HG03575 (cell line): Measurements from ENCODE around the gene GAS2.

Source experiments
- ATAC-seq: cut with Tn5 transposase; IDR thresholded peaks from one replicate; pipeline ENCODE4 v1.9.1; 2021; ENCODE audit not compliant: unreplicated experiment, insufficient number of reproducible peaks, low FRiP score; ENCODE audit errors: extremely low read depth

The GAS2 gene

DNA sequence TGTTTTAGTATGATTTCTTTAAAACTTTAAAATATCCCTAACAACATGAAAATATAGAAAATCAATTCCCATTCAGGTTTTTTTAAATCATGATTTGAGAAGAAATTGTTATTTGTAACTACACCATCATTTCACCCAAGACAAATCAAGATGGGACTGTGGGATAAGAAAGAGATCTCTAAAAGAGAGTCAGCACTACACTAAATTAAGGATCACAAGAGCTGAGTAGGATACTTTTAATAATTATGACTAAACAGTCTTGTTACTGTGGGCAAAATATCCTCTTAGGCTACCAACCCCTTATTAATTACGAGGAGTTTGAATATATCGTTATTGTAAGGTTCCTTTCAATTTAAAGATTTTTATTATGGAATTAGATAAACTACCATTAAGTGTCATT lies 3.0 kb downstream of the GAS2 start:
- no peak for ATAC-seq

DNA sequence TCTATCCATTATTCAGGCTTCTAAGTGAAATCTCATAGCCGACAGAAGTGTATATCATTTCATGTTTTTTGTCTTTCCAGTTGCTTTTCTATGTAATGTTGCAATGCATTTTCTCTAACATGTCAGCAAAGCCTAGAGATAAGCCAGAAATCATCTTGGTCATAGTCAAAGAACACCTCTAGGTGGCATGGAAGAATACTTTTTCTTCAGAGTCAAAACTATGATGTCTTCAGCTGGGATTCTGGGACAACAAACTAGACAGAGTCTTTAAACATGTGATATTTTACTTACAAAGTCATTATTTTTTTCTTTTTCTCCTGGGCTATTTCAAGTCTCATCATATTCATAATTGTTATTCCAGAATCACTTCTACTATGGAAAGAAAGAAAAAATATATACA lies 4.4 kb downstream of the GAS2 start:
- no peak for ATAC-seq

- ATAC-seq = no peak
Measured at GRCh38 chr11:22671751-22672150, 5.3 kb downstream of the GAS2 start.

- ATAC-seq = no peak
Measured at GRCh38 chr11:22674470-22675439, 8.3 kb downstream of the GAS2 start.

DNA sequence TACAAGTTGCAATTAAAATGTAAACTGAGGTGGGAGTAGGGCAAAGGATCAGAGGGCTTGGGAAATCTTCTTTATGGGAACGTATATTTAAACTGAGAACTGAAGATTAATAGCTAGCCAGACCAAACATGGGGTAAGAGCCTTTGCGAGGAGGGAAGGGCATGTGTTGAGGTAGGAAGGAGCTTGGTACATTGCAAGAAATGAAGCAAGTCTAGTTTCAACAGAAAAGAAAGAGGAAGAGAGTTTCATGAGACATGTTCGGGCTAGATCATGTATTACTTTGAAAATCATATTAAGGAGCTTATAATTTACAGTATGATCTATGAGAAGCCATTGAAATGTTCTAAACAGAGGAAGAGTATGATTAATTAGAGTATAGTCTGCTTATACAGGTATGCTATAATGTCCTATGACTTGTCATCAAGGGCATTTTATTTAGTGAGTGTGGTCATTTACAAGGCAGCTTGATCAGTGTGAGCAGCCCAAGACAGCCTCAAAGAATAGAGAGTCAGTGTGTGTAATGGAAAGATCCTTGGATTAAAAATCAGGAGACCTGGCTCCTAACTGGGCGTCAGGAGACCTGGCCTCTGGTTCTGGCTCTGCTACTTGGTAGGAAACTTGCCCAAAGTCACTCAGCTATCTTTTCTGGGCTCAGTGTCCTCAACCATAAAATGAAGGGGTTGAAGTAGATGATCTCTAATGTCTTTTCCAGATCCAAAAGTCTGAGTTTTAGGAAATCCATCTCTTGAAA lies 10.9 kb downstream of the GAS2 start:
- no peak for ATAC-seq

GRCh38 chr11:22680628-22681027 lies 14.2 kb downstream of the GAS2 start:
- no peak for ATAC-seq

DNA sequence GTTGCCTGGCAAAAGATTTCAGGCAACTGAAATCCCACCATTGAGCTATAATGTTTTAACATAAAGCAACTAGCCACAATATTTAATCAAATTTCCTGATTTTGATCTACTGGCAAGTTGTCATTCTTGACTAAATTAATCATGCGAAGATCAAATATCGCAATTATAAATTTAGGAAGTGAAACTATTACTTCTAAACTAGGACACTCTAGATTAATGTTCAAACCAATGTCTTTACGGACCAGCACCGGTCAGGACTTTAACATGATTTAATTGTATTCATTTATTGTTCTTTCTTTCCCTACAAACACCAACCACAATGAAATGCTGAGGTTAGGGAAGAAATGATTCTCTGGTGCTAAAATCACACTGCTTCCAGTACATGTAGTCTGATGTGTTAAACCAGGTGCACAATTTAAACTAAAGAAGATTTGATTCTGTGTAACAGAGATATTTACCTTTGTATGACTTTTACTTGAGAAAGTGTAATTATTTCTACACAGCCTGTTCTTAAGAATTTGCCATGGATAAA lies 14.9 kb downstream of the GAS2 start:
- ATAC-seq = no peak

DNA sequence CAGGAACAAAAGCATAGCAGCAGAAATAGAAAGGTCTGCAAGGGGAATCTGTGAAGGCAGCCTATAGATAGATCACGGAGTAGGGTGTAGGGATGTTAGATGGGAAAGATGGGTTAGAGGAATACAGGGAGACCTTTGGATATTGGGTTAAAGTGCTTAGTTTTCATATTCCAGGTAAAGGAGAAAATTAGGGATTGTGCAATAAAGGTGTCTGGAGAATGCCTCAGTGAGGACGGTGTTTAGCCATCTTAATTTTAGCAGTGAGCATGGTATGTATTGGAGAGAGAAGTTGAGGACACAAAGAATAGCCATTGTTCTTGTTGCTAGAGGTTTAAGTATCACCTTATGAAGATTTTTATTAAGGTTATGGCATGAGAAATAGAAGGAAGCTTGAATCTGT lies 17.7 kb downstream of the GAS2 start:
- ATAC-seq = no peak

DNA sequence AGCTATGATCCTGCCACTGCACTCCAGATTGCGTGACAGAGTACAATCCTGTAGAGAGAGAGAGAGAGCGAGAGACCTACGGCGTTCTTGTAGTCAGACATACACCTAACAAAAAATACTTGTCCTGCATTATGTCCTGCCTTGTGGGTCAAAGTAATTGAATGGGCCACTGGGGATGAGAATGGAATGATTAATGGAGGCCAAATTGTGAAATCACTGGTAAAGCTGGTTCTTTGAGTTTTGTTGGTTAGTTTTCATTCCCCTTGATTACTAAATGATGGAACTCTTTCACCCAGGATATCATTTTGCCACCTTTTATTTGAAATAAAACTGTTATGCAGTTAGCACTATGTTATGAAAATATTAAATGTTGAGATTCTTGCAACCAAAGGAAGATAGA lies 18.7 kb downstream of the GAS2 start:
- ATAC-seq = no peak

DNA sequence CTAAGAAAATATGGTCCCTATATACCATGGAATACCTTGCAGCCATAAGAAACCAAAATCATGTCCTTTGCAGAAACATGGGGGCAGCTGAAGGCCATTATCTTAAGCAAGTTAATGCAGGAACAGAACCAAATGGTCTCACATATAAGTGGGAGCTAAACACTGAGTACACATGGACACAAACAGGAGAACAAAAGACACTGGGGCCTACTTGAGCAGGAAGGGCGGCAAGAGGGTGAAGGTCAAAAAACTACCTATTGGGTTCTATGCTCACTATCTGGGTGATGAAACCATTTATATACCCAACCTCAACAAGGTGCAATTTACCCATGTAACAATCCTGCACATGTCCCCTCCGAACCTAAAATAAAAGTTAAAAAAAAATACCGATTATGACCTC lies 22.5 kb downstream of the GAS2 start:
- no peak for ATAC-seq

DNA sequence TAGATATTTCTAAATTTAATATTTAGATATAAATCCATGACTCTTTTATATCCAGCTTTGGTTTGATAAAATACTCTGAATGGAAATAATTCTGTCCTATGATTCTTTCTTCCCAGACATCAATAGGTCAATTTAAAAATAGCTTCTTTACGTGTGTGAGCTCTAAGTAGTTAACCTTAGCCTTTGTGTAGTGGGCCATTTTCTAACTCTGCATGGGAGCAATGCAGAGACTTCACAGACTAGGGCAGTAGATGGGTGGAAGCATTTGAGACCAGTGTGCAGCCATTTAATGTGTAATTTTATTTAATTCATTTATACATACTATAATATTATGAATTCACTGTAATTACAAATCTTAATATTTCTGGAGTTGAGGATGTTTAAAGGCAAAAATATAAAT lies 23.8 kb downstream of the GAS2 start:
- no peak for ATAC-seq

DNA sequence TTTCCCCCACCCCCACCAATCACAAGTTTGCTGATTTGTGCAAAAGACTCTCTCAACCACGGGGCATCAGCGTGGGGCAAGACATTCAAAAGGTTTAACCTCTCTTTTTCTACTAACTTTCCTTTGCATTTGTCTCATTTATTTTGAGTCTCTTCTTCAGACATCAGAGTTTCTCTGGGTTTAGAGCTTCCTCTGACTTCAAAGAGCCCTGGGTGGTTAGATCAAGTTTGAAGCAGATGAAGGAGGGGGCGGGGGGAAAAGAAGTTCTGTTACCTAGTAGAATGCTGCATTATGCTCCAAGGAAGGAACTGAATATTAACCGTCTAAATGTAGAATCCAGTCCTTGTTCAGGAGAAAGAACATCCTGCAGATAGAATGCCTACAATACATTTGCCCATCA lies 24.5 kb downstream of the GAS2 start:
- ATAC-seq = no peak

DNA sequence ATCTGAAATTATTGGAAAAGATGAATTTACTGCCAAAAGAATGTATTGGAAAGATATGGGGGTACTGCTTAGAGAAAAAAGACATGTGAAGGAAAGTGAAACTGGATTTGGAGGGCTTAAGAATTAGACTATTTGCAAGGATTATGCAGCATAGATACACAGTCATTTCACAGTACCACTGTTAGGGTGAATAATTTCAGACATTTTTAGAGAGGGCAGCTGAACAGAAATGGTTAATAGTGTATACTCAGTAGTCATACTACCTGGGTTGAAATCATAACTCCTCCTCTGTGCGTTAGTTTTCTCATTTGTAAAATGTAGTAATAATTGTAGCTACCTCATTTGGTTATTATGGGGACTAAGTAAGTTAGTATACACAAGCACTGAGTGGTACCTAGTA lies 33.0 kb downstream of the GAS2 start:
- no peak for ATAC-seq

GRCh38 chr11:22702031-22702430 lies 35.6 kb downstream of the GAS2 start:
- no peak for ATAC-seq

DNA sequence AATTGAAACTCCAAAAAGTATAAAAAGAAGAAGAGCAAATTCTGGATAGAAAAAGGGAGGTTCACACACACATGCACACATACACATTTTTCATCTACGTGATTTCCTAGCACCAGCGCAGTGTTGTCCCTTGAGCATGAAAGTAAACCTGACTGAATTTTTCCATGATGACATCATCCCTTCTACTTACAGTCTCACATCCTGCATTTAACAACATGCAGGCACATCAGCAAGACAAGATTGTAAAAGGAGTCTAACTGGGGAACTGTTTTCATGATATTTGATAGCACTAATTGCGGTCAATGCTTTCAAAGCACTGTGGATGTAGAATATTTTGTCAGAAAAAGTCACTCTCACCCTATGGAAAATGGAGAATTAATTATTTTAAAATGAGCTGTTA lies 36.6 kb downstream of the GAS2 start:
- ATAC-seq = no peak

DNA sequence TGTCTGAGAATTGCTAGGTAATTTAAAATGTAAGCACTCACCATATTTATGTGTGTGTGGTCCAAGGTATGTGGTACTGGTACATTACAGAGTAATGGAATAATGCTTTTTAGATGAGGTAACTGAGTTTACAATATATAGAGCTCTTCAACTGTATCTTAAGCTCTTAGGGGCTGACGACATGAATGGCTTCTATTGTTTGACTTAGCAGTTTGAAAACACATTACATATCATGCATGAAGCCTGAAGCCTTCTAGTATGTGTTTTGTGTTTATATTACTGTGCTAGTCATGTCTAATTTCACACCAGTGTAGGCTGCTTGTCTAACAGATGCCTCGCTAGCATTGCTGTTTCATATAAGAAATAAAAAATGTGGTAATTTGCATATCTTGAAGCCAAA lies 37.2 kb downstream of the GAS2 start:
- no peak for ATAC-seq

DNA sequence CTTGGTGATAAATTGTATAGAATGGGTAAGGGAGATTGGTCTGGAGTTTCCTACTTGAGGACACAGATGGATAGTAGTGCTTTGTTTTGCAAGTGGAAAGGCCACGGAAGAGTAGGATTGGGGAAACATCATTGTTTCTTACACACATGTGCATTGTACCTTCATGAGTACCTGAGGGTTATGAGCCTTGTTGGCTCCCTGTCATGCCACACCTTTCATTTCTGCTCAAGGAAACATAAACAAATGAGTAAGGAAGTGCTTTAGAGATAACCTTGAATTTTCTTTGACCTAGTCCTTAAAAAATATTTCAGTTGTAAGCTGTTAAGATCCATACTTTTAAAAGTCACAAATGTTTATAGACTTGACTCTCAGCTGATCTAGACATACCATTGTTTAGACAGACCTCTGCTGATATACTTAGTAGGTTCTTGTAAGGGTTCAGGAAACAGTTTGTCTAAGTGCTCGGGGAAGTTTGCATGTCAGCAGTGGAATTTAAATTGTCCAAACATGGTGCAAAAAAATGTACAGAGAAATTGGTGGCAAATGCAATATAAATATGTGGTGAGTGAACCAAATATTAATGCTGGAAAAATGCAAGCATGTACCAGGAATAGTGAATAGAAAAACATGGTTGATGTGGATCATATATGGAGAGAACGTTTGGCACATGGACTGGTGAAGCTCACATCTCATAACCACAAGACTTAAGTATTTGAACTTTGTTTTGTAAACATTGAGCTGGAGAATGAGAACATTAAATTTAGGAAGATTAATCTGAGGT lies 40.9 kb downstream of the GAS2 start:
- ATAC-seq = no peak

DNA sequence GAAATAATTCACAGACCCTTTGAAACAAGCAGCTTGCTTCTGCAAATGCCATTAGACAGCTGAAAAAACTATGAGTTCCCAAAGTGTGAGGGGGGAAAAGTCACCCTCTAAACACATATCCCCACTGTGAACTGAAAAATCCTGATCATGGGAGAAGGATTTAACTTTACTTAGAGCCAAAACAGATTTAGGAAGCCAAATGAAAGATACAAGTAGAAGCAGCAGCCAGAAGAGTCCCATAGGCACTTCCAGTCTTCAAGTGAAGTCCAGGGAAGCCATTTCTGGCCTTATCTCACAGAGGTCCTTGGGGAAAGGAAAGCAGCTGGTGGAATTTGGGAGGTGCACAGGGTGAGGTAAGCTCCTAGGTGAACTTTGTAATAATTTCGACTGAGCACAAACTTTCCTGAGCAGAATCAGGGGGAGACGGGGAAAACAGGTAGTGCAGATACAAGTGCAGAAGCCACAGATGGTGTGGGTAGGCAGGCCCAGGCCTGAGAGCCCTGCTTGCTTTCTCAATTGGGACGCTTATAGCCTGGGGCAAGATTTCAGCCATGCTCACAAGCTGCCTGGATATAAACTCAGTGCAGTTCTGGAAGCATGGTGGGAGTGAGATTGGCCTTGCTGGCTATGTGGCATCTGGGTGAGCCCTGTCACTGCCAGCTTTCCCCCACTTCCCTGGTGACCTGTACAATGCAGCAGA lies 44.8 kb downstream of the GAS2 start:
- ATAC-seq = no peak

GRCh38 chr11:22711880-22712279 lies 45.5 kb downstream of the GAS2 start:
- ATAC-seq = no peak
